Ovary (tissue), 9 donors: ENCODE measurements around the gene IGFBP4. TPM values are rescaled to one million over a fixed set of nuclear protein-coding genes. Genes with fewer than 3 reads are reported as not detected.

ENCODE experiments used
- DNase-seq, 5 donors: peaks; one replicate each; pipeline ENCODE4 v3.0.0-alpha.2; 2019 to 2020
- H3K27ac ChIP-seq, 2 donors: fragments of 200-600 bp; one replicate each; pipeline versions ENCODE4 v1.5.1 to v1.8.0; 2019 to 2022
- H3K27me3 ChIP-seq: fragments of 200-600 bp; one replicate; pipeline ENCODE4 v1.8.0; 2022
- H3K36me3 ChIP-seq: fragments of 200-600 bp; sonication (generic); one replicate; pipeline ENCODE4 v1.5.1; 2019
- H3K4me1 ChIP-seq: one replicate; pipeline ENCODE4 v1.8.1; 2013; ENCODE audit warnings: mild to moderate bottlenecking, moderate library complexity; ENCODE audit not compliant: insufficient read depth
- H3K4me3 ChIP-seq: fragments of 200-600 bp; sonication (generic); one replicate; pipeline ENCODE4 v1.5.1; 2017
- H3K9me3 ChIP-seq, 2 donors: fragments of 200-600 bp in 1 of 2; sonication (generic) in 1 of 2; one replicate each; pipeline versions ENCODE4 v1.5.1 to v1.8.1; 2013 to 2019; ENCODE audit warnings: mild to moderate bottlenecking in 1 of 2, moderate library complexity in 1 of 2
- EP300 ChIP-seq: sonication (generic); formaldehyde crosslinking; IDR thresholded peaks from one replicate; pipeline ENCODE4 v1.6.1; 2017; ENCODE audit warnings: antibody characterized with exemption
- POLR2A ChIP-seq: fragments of 450-650 bp; IDR thresholded peaks from one replicate; pipeline ENCODE4 v1.6.1; 2017; ENCODE audit warnings: antibody characterized with exemption, mild to moderate bottlenecking, moderate library complexity
- WGBS, 3 donors: extraction: QIAGEN DNeasy Blood & Tissue Kit in 1 of 3; methylation state at CpG; one replicate each; pipeline versions ENCODE4 v1.1.5 to v1.1.7; 2013 to 2017; 5-methylcytosine and 5-hydroxymethylcytosine counted together
- intact Hi-C, 4 donors: fragments of 100-400 bp; cut with DNase I; formaldehyde crosslinking; loops; one replicate each; pipeline versions ENCODE4 v1.11.0 to v1.15.1; 2022 to 2023
- polyA plus RNA-seq, 2 donors: library from polyadenylated mRNA; stranded (reverse); fragments of 200-250 nt in 1 of 2; fragments of 350-450 nt in 1 of 2; fragmentation: Illumina TruSeq in 1 of 2; extraction: RNeasy Lipid Tissue Mini Kit (QIAGEN cat#74804) in 1 of 2; gene quantifications; one replicate each; pipeline ENCODE4 v1.2.3, GENCODE V29; 2013 to 2014
- total RNA-seq, 7 donors: library from RNA; depleted of rRNA in 2 of 7; stranded (reverse); fragments of >200 nt in 2 of 7; fragmentation: NEBNext Ultra II Directional in 3 of 7; extraction: Animal tissue kit (Norgen Biotek cat#: 25700) in 3 of 7; gene quantifications; one replicate each; pipeline versions ENCODE4 v1.1.0 to v1.2.4, GENCODE V29; 2016 to 2023
- TF ChIP-seq, protein P1 (sequence below), 3 donors: fragments of 450-650 bp in 2 of 3; fragments of 200-600 bp in 1 of 3; IDR thresholded peaks; one replicate each; pipeline versions ENCODE4 v1.5.1 to v1.8.0; 2016 to 2022; ENCODE audit warnings: antibody characterized with exemption in 3 of 3, mild to moderate bottlenecking in 1 of 3
- donor health status: DM: no; HTN: no; CAD: no; lungs with moderate emphysema.
- donor health status: DM: no; HTN: no; CAD: no.
- donor health status: Bipolar disorder and iron deficiency.
- donor health status: DM: yes; HTN: yes; CAD: no.
- donor health status: DM: no; HTN: no; CAD: no.
- donor health status: DM: yes; HTN: yes; CAD: no.

Gene IGFBP4
- total and polyA plus RNA-seq, 9 donors: 457 to 3,447 (median 1,281) TPM

DNA sequence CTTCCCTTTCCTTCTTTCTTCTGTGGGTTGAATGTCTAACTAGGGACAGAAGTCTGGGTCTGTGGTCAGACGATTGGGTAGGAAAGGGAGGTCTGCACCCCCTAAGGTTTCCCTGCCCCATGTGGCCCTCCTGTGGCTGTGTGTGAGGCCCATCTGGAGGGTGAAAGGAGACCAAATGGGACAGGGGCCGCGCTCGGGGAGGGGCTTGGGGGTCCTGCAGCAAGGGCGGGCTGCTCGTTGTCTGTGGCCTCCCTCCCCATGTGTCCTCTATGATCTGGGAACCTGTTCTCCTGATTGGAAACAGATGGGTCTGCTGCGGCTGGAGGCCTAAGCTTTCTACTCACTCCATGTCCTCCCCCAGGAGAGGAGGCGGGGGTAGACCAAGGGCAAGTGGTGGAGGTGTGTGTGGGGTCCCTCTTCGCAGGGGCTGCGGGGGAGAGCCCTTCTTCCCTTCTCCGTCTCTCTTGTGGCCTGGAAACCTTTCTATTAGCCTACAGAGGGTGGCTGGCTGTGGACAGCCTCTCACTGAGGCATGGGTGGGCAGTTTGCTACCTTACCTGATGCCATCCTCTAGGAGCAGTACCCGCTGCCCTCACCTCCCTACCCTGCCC is 18.6 kb downstream of the IGFBP4 start:
- Histone ChIP-seq H3K4me3 (no peak overlapping the region), H3K4me1 (peaks cover 44% of the 10 kb centered on the region), H3K27ac (peak overlapping the region; percentile 53 to 70), H3K27me3 (no peaks in the 10 kb centered on the region), H3K36me3 (no peaks in the 10 kb centered on the region), H3K9me3 (no peaks in the 10 kb centered on the region)
- intact Hi-C loops: no loop called here
- TF ChIP-seq, protein P1, sequence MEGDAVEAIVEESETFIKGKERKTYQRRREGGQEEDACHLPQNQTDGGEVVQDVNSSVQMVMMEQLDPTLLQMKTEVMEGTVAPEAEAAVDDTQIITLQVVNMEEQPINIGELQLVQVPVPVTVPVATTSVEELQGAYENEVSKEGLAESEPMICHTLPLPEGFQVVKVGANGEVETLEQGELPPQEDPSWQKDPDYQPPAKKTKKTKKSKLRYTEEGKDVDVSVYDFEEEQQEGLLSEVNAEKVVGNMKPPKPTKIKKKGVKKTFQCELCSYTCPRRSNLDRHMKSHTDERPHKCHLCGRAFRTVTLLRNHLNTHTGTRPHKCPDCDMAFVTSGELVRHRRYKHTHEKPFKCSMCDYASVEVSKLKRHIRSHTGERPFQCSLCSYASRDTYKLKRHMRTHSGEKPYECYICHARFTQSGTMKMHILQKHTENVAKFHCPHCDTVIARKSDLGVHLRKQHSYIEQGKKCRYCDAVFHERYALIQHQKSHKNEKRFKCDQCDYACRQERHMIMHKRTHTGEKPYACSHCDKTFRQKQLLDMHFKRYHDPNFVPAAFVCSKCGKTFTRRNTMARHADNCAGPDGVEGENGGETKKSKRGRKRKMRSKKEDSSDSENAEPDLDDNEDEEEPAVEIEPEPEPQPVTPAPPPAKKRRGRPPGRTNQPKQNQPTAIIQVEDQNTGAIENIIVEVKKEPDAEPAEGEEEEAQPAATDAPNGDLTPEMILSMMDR (IDR thresholded peaks at IDR 0.05): no peak
- no peak for TF ChIP-seq POLR2A
- no peak for TF ChIP-seq EP300
- peak in 4 of 5 donors; percentile 53 to 69 (median 57) for DNase-seq
- WGBS, 3 donors: 15 to 24% (median 18%) methylated on average over 12 of the region's 12 CpGs

DNA sequence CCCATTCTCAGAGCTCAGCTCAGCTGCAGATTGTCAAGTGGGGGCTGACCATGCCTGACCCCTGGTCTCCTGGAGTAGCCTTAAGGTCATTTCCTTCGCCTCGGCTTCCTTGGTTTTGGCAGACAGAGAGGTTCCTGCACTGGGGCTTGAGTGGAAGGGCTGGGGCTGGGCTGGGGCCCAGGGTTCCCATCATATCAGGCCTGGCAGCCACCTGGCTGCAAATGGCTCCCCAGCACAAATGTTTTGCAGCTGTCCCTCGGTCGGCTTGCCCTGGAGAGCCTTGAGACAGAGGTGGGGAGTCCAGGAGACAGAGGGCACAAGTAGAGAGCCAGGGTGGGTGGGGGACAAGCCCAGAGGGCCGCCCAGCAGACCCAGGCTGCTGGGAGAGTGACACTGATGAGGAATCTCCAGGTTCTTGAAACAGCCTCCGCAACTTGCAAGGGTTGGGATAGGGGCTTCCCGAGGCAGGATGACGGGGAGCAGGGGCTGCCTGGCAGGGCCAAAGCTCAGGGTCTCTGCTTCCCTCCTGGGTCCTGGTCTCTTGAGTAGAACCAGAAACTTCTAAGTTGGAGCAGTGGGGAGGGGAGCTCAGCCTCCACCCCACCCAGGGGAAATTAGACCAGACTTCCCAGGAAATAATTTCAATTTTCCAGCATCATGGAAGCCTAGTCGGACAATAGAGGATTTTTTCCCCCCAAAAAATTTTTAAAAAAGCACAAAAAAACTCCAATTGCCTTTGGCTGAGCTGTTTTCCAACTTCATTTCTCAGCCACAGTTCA is 19.3 kb downstream of the IGFBP4 start:
- TF ChIP-seq, protein P1 (IDR thresholded peaks at IDR 0.05): no peak
- TF ChIP-seq POLR2A: no peak
- no peak for TF ChIP-seq EP300
- Histone ChIP-seq H3K4me3 (no peak overlapping the region), H3K9me3 (no peaks in the 10 kb centered on the region), H3K27me3 (no peaks in the 10 kb centered on the region), H3K4me1 (peaks cover 38% of the 10 kb centered on the region), H3K27ac (peak overlapping the region; percentile 50 to 70), H3K36me3 (no peaks in the 10 kb centered on the region)
- 25 to 32% (median 27%) methylated on average over 9 of the region's 9 CpGs for WGBS, 3 donors
- DNase-seq: peak in 4 of 5 donors; percentile 53 to 75 (median 64)
- intact Hi-C loops: no loop called here

DNA sequence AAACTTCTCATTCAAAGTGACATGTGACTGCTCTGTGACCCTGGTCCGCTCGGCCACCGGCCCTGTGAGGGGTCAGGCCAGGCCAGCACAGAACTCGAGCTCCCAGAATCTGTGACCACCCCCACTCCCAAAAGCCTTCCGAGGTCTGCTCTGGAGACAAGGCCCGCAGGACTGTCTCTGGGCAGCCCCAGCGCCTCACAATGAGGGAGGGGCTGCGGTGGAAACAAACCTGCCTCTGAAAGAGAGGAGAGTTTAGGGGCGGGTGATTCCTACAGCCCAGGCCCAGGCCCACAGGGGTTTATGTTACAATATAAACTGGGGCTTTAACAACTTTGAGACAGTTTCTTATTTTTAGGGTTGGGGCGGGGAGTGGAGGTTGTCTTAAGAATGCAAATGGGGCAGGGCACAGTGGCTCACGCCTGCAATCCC is 19.9 kb downstream of the IGFBP4 start:
- no peak overlapping the region for H3K4me3 ChIP-seq
- peak in 2 of 5 donors; percentile 45 to 57 for DNase-seq
- H3K4me1 ChIP-seq: peaks cover 33% of the 10 kb centered on the region
- peak overlapping the region; percentile 50 to 70 for H3K27ac ChIP-seq
- intact Hi-C loops: no loop called here
- H3K9me3 ChIP-seq: no peaks in the 10 kb centered on the region
- TF ChIP-seq EP300: no peak
- TF ChIP-seq, protein P1 (IDR thresholded peaks at IDR 0.05): no peak
- no peak for TF ChIP-seq POLR2A
- WGBS, 3 donors: 19 to 25% (median 25%) methylated on average over 11 of the region's 11 CpGs
- no peaks in the 10 kb centered on the region for H3K36me3 ChIP-seq
- H3K27me3 ChIP-seq: no peaks in the 10 kb centered on the region

DNA sequence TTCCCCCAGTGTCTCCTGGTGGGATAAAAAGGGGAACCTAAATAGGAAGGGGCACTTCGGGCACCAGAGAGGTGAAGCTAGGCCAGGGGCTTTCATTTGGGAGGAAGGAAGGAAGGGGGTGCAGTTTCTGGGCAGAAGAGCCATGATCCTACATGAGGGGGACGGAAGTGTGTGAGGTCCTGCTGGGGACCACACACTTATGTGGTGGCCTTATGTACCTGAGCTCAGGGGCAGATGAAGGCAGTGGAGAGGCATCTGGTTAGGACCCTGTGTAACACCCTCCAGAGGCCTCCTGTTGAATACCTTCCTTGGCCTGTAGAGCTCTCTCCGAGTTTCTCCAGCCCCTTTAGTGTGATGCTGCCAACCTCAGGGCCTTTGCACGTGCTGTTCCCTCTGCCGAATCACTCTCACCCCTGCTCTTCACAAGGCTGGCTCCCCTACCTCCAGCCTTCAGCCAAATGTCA is 21.2 kb downstream of the IGFBP4 start:
- Histone ChIP-seq H3K9me3 (no peaks in the 10 kb centered on the region), H3K27me3 (no peaks in the 10 kb centered on the region), H3K36me3 (no peaks in the 10 kb centered on the region), H3K4me3 (no peak overlapping the region), H3K27ac (peak overlapping the region in 1 of 2 donors; percentile 70), H3K4me1 (peaks cover 30% of the 10 kb centered on the region)
- intact Hi-C loops: no loop called here
- DNase-seq: peak in 2 of 5 donors; percentile 24 to 31
- 87 to 88% (median 87%) methylated on average over 5 of the region's 5 CpGs for WGBS, 3 donors
- TF ChIP-seq POLR2A: no peak
- TF ChIP-seq EP300: no peak
- TF ChIP-seq, protein P1 (IDR thresholded peaks at IDR 0.05): no peak
